ENCODE results near the gene CCDC148.

Gene CCDC148

DNA sequence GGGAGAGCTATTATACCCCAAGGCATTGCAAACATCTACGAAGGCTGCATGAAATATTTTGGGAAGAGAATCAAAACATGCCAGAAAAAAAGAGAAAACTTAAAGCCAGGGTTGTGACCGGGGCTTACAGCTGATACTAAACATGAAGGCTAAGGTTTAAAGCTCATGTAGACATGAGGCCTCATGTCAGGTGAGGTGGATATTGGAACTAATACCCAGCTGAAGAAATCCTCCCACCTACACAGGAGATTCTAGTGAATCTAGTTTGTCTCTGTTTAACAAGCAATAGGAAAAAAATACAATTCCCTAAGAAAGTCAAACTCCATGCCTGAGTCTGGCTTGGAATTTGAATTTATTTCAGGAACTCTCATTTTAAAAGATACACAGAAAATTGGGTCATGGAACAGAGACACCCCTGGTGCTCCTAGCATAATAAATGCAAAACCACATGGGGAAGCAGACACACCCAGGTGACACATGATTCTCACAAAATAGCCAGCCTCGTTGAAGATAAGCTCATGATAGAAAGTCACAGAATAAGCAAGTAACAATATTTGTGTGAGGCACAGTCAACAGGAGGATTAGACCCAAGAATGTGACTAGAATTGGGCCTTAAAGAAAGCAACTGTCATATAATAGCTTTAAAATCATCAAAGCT lies 312.7 kb downstream of the CCDC148 start:
- H3K36me3 ChIP-seq (replicated peaks): no peaks in the 10 kb centered on the region
- H3K27me3 ChIP-seq (ENCODE audit: low read depth): no peaks in the 10 kb centered on the region
- H3K9me3 ChIP-seq: no peaks in the 10 kb centered on the region
- in situ Hi-C loops (cut with MboI; ENCODE audit: low sequenced_read_pairs): no loop called here
- H3K4me3 ChIP-seq: no peak overlapping the region
- no peaks in the 10 kb centered on the region for H3K4me1 ChIP-seq
- no peak for DNase-seq (ENCODE audit: low spot score in 2 of 2)

DNA sequence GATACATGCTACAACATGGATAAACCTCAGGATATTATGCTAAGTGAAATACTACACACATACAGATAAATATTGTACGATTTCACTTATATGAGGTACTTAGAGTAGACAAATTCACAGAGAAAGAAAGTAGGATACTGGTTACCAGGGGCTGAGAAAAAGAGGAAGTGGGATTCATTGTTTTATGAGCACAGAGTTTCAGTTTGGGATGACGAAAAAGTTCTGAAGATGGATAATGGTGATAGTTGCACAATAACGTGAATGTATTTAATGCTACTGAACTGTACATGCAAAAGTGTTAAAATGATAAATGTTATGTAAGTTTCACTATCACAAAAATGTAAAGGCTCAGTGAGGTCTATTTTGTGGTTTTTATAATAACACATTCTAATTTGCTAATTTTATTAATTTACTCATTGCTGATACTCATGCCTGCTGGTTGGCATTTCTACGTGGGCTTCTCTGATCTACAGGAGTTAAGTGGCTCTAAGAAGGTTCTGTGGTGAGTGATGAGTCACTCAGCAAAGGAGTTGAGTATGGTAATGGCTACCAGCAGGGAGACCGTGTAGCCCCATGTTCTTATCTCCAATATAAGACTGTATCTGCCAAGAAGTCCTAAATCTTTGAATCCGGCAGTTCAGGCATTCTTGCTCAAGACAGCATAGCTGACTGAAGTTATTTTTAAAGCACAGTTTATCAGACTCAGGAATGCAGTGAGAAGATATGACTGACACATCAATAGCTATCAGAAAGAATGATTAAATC lies 313.8 kb downstream of the CCDC148 start:
- Histone ChIP-seq H3K4me3 (no peak overlapping the region), H3K9me3 (no peaks in the 10 kb centered on the region), H3K36me3 (replicated peaks) (no peaks in the 10 kb centered on the region), H3K4me1 (no peaks in the 10 kb centered on the region), H3K27me3 (ENCODE audit: low read depth) (no peaks in the 10 kb centered on the region)
- in situ Hi-C loops (cut with MboI; ENCODE audit: low sequenced_read_pairs): no loop called here
- DNase-seq (ENCODE audit: low spot score in 2 of 2): no peak

DNA sequence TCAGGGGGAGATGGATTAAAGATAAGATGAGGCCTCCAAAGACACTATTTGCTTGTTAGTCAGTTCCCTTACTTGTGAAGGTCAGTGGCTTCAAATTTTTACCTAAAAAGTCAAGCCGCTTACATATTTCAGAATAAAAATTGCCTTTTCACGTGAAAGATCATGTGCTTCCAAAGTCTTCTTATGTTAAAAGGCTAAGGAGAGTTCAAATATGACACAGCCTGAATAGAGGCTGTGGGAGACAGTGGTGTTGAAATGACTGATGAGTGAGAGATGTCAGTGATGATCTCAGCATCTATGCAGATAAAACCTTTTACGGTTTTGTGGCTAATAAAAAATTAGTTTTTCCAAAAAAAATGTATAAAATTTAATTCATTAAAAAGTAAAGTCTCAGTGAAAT lies 314.4 kb downstream of the CCDC148 start:
- Histone ChIP-seq H3K4me1 (no peaks in the 10 kb centered on the region), H3K36me3 (replicated peaks) (no peaks in the 10 kb centered on the region), H3K27me3 (ENCODE audit: low read depth) (no peaks in the 10 kb centered on the region), H3K9me3 (no peaks in the 10 kb centered on the region), H3K4me3 (no peak overlapping the region)
- DNase-seq (ENCODE audit: low spot score in 2 of 2): no peak
- in situ Hi-C loops (cut with MboI; ENCODE audit: low sequenced_read_pairs): no loop called here

DNA sequence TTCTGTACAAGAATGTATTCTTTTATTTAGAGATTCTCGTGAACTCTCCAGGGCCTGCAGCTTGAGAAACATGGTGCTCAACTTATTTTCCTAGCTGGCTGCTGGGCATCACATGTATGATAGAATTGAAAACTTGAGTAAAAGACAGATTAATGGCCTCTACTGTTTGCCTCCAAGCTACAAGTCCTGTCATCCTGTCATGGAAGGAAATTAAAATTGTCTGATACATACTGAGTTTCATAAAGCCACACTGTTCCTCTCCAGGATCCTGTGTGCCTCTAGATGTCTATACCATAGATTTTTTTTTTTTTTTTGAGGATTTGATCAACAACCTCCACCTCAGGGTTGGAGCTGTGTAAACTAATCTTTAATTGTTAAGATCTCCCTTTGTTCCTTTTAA lies 316.4 kb downstream of the CCDC148 start:
- in situ Hi-C loops (cut with MboI; ENCODE audit: low sequenced_read_pairs): no loop called here
- DNase-seq (ENCODE audit: low spot score in 2 of 2): no peak
- Histone ChIP-seq H3K9me3 (no peaks in the 10 kb centered on the region), H3K4me1 (no peaks in the 10 kb centered on the region), H3K27me3 (ENCODE audit: low read depth) (no peaks in the 10 kb centered on the region), H3K36me3 (replicated peaks) (no peaks in the 10 kb centered on the region), H3K4me3 (no peak overlapping the region)

DNA sequence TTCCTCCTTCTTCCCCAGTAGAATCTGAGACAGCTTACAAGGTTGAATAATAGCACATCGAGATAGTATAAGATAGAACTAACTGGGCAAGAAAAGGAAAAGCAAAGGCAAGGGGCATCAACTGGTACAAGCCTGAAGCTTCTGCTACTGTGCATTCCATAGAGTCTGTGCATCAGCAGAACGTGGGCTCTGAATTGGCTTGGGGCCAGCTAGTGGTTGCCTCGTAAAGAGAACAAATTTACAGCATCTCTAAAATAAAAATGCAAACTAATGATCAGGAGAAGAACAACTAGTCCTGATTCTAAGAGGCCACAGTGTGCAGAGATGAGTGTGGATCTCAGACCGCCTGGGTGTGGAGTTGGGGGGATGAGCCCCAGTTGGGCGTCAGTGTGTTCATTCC lies 318.3 kb downstream of the CCDC148 start:
- Histone ChIP-seq H3K4me1 (no peaks in the 10 kb centered on the region), H3K27me3 (ENCODE audit: low read depth) (peaks cover 4% of the 10 kb centered on the region; the same call in 1 of the 2 replicates), H3K36me3 (replicated peaks) (no peaks in the 10 kb centered on the region), H3K4me3 (no peak overlapping the region), H3K9me3 (no peaks in the 10 kb centered on the region)
- DNase-seq (ENCODE audit: low spot score in 2 of 2): no peak
- in situ Hi-C loops (cut with MboI; ENCODE audit: low sequenced_read_pairs): no loop called here

DNA sequence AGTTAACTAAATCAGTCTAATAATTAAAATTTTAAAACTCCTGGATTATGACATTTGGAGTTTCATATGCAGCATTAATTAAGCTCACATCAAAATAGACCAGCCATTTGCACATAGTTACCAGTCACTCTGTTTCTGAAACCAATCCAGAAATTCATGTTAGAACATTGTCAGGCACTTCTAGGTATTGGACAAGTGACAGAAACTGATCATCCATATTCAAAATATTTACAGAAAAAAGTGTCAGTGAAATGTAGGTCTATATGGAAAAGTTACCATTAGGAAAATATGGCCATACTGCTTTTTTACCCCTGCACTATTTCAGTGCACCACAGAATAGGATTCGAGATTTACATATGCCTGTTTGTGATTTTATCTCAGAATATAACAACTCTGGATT lies 321.5 kb downstream of the CCDC148 start:
- H3K27me3 ChIP-seq (ENCODE audit: low read depth): peaks cover 4% of the 10 kb centered on the region; the same call in 1 of the 2 replicates
- no peaks in the 10 kb centered on the region for H3K9me3 ChIP-seq
- no peaks in the 10 kb centered on the region for H3K36me3 ChIP-seq (replicated peaks)
- H3K4me3 ChIP-seq: no peak overlapping the region
- in situ Hi-C loops (cut with MboI; ENCODE audit: low sequenced_read_pairs): no loop called here
- H3K4me1 ChIP-seq: no peaks in the 10 kb centered on the region
- no peak for DNase-seq (ENCODE audit: low spot score in 2 of 2)

DNA sequence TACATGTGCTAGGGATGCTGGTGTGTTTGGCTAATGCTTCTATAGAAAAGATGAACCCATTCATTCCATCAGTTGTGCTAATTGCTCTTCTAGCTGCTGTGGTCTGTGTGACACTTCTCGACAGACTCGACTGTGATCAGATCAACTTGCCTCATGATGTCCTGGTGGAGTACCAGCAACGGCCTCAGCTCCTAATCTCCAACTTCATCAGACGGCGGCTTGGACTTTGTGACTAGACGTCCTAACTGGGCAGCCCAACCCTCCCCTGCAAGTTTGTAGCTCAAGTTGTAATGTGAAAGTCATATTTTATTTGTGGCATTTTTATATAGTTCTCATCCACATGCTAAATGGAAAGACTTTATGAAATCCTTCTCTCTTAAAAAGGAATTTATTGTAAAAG lies 321.9 kb downstream of the CCDC148 start:
- DNase-seq (ENCODE audit: low spot score in 2 of 2): no peak
- H3K4me1 ChIP-seq: no peaks in the 10 kb centered on the region
- peaks cover 4% of the 10 kb centered on the region; the same call in 1 of the 2 replicates for H3K27me3 ChIP-seq (ENCODE audit: low read depth)
- in situ Hi-C loops (cut with MboI; ENCODE audit: low sequenced_read_pairs): no loop called here
- H3K9me3 ChIP-seq: no peaks in the 10 kb centered on the region
- no peak overlapping the region for H3K4me3 ChIP-seq
- no peaks in the 10 kb centered on the region for H3K36me3 ChIP-seq (replicated peaks)

DNA sequence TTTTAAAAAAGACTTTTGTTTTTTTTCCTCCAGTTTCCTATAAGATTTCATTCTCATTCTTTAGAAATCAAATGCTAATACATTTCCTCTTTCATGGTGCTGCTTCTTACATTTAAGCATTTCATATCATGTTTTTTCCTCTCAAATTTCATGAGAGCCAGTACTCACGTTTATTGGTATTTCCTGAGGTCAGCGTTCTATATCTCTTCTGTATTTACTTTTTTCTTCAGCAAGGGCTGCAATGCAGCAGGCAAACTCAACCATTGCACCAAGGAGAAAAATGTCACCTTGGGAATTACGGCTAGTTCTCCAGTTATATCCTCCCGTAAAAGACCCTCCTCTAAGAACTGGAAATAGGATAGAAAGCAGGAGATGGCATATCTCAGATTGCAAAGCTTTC lies 322.5 kb downstream of the CCDC148 start:
- Histone ChIP-seq H3K27me3 (ENCODE audit: low read depth) (peaks cover 4% of the 10 kb centered on the region; the same call in 1 of the 2 replicates), H3K4me3 (no peak overlapping the region), H3K4me1 (no peaks in the 10 kb centered on the region), H3K36me3 (replicated peaks) (no peaks in the 10 kb centered on the region), H3K9me3 (no peaks in the 10 kb centered on the region)
- DNase-seq (ENCODE audit: low spot score in 2 of 2): no peak
- in situ Hi-C loops (cut with MboI; ENCODE audit: low sequenced_read_pairs): no loop called here

DNA sequence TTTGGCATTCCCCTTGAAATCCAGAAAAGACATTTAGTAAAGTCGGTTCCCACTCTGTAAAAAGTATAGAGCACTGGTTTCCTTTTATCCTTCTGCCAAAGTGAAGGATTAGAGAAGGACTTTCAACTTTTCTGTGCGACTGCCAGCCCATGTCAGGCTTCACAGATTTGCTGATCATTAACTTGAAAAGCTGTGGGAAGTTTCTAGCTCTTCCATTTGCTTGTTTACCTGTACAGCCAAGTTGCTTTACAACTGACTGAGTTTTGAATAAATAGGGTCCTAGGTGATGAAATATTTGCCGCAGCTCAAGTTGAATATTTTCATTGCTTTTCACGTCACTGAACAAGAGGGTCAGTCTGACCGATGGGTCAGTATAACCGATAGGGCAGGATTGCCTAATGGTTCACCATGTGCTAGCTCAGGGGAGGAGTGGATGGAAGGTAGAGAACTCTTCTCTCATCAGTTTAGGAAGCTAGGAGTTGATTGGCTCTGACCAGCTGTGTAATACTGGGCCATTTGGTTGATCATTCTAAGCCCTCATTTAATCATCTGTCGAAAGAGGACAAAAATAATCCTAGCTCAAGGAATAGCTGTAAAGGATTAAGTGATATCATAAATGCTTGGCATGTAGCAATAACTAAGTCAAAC lies 324.5 kb downstream of the CCDC148 start:
- Histone ChIP-seq H3K4me1 (no peaks in the 10 kb centered on the region), H3K9me3 (no peaks in the 10 kb centered on the region), H3K4me3 (no peak overlapping the region), H3K36me3 (replicated peaks) (no peaks in the 10 kb centered on the region), H3K27me3 (ENCODE audit: low read depth) (peaks cover 4% of the 10 kb centered on the region; the same call in 1 of the 2 replicates)
- DNase-seq (ENCODE audit: low spot score in 2 of 2): no peak
- in situ Hi-C loops (cut with MboI; ENCODE audit: low sequenced_read_pairs): no loop called here

DNA sequence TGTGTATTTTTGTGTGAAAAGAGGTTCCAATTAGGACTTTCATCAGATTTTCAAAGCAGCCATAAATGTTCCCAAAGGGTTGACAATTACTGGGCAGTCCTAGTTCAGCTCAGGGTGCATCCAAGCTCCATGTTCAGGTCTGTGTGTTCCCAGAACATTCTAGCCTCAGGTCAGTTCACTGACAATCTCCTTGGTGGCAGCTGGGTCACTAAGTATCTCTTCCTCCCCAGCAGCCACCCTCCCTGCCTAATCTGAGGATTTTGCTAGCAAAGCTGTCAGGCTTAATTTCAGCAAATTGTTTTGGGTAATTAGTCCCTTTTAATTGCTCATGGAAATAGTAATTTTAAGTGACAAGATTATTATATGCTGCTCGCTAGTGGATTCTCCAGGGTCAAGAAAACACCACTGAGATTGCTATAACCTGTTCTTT lies 325.1 kb downstream of the CCDC148 start:
- H3K4me1 ChIP-seq: no peaks in the 10 kb centered on the region
- in situ Hi-C loops (cut with MboI; ENCODE audit: low sequenced_read_pairs): no loop called here
- DNase-seq (ENCODE audit: low spot score in 2 of 2): no peak
- no peak overlapping the region for H3K4me3 ChIP-seq
- no peaks in the 10 kb centered on the region for H3K36me3 ChIP-seq (replicated peaks)
- peaks cover 4% of the 10 kb centered on the region; the same call in 1 of the 2 replicates for H3K27me3 ChIP-seq (ENCODE audit: low read depth)
- no peaks in the 10 kb centered on the region for H3K9me3 ChIP-seq

DNA sequence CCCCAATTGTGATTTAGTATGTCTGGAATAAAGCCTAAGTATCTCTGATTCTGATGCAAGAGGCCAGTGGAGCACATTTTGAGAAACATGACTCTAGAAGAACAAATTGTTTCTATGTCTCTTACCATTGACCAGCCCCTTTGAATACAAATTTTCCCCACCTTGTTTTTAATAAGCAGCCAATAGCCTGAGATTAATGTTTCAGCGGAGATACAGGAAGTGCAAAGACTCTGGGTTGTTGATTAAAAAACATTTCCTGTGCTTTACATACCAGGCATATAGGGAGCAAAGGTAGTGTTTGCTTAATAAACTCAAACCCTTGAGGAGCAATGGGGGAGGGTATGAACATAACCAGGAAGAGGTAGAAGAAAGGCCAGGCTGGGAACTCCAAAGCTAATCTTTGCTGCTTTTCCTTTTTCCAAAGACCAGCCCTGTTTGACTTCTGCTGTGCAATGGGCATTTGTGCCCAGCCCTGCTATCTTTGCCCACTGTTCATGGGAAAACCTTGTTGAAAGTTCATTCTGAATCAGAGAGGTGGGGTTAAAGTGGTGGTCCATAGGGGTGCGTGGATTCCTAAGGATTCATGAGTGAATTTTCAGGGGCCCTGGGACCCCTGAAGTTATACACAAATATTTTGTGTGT lies 325.6 kb downstream of the CCDC148 start:
- H3K4me3 ChIP-seq: no peak overlapping the region
- no peaks in the 10 kb centered on the region for H3K9me3 ChIP-seq
- in situ Hi-C loops (cut with MboI; ENCODE audit: low sequenced_read_pairs): no loop called here

DNA sequence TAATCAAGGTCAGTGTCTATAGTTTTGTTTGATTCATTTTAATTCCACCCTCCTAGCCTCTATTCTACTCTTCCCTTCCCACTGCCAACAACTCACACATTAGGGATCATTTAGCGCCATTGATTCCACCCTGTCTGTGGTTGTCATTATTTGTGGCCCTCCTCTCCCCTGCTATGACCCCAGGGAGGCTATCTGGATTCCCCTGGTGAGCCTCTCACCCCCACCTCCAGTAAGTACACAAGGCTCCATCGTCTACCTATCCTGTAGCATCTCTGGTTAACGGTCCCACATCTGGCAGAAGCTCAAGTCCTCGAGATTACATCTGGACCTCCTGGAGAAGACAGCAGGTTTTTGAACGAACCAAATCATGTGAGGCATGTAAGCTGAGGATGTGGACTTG lies 327.5 kb downstream of the CCDC148 start:
- no peaks in the 10 kb centered on the region for H3K4me1 ChIP-seq
- no peak overlapping the region for H3K4me3 ChIP-seq
- in situ Hi-C loops (cut with MboI; ENCODE audit: low sequenced_read_pairs): no loop called here
- no peak for DNase-seq (ENCODE audit: low spot score in 2 of 2)
- peaks cover 3% of the 10 kb centered on the region; the same call in 1 of the 2 replicates for H3K27me3 ChIP-seq (ENCODE audit: low read depth)
- no peaks in the 10 kb centered on the region for H3K9me3 ChIP-seq
- H3K36me3 ChIP-seq (replicated peaks): no peaks in the 10 kb centered on the region

More for the DNA sequence above, 325.6 kb downstream of the CCDC148 start:
- H3K27me3 ChIP-seq (ENCODE audit: low read depth): peaks cover 4% of the 10 kb centered on the region; the same call in 1 of the 2 replicates
- H3K36me3 ChIP-seq (replicated peaks): no peaks in the 10 kb centered on the region
- no peak for DNase-seq (ENCODE audit: low spot score in 2 of 2)
- no peaks in the 10 kb centered on the region for H3K4me1 ChIP-seq

DNA sequence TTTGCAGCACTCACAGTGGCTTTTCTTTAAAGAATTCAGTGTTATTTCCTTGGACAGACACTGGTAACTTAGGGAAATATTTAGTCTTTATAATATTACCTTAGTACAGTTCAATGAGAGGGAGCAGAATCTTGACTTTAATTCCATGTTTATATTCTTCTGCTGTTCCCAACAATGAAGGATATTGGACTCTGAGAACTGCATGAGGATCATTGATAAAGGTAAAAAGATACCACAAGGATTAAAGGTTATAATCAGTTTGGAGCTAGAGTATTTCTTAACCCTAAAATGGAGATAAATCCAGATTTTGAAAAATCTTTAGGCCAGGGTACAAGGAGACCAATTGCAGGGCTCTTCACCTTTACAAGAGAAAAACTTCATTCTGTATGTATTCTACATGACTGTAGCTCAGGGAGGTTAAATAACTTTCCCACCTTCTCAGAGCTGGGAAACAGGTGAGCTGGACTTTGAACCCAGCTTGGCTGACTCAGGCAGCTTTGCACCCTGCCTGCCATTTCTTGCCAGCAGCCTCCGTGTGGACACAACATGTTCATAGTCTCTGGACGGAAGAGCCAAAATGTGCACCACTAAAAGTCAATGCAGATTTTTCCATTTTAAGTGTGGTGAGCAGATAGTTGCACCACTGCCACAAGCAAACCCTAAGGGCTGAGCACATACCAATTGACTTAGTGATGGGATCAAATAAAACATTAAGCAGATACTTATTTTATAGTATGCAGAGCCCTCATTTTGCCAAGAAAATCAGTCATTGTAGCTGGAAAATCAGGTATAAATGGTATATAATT lies 328.2 kb downstream of the CCDC148 start:
- Histone ChIP-seq H3K27me3 (ENCODE audit: low read depth) (no peaks in the 10 kb centered on the region), H3K4me1 (no peaks in the 10 kb centered on the region), H3K9me3 (no peaks in the 10 kb centered on the region), H3K36me3 (replicated peaks) (no peaks in the 10 kb centered on the region), H3K4me3 (no peak overlapping the region)
- in situ Hi-C loops (cut with MboI; ENCODE audit: low sequenced_read_pairs): no loop called here
- no peak for DNase-seq (ENCODE audit: low spot score in 2 of 2)
